Prostate gland (tissue), 2 donors: ENCODE measurements around the gene PARP11.
A peak's percentile ranks its signal among the peaks of the same experiment; 100 is the strongest.

Experiments
- CTCF ChIP-seq, 4 experiments: fragments of 200-600 bp in 2 of 4; fragments of 450-650 bp in 2 of 4; sonication (generic) in 2 of 4; IDR thresholded peaks; 1 replicate in 3 of 4; 2 replicates in 1 of 4; pipeline ENCODE4 v1.5.1; 2016 to 2019; ENCODE audit warnings: antibody characterized with exemption in 4 of 4, mild to moderate bottlenecking in 2 of 4, moderate library complexity in 2 of 4
- POLR2A ChIP-seq: fragments of 450-650 bp; IDR thresholded peaks from one replicate; pipeline ENCODE4 v1.6.1; 2016; ENCODE audit warnings: antibody characterized with exemption, mild to moderate bottlenecking

GRCh38 chr12:3872800-3873636, at the start of gene PARP11:
- TF ChIP-seq CTCF (IDR thresholded peaks at IDR 0.05) (no peak), POLR2A (peak; percentile 36)
